Endothelial cell of hepatic sinusoid (primary cell): ENCODE measurements around the gene NTM.

Experiments
- in situ Hi-C: cut with HindIII; loops from 2 replicates; pipeline ENCODE4 v1.10.0; 2017; ENCODE audit warnings: low sequenced_read_pairs

Gene NTM

DNA sequence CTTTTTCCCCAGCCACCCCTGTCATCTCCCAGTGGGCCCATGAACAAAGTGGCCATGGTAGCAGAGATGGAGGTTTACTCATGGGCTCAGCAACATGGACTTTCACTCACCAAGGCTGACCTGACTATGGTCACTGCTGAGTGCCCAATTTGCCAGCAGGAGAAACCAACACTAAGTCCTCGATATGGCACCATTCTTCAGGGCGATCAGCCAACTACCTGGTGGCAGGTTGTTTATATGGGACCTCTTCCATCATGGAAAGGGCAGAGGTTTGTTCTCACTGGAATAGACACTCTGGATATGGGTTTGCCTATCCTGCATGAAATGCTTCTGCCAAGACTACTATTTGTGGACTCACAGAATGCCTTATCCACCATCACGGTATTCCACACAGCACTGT is 1009.1 kb downstream of the NTM start:
- in situ Hi-C loops, result no loop called here
